GM12873 (cell line): Measurements from ENCODE around the gene TSPAN11.

ENCODE experiments used
- CTCF ChIP-seq: IDR thresholded peaks from 2 replicates; pipeline ENCODE4 v1.5.1; 2012; ENCODE audit warnings: low read depth, mild to moderate bottlenecking, moderate library complexity, low read length, control low read depth; ENCODE audit not compliant: insufficient read depth; ENCODE audit errors: missing control alignments

TSPAN11 gene

GRCh38 chr12:30979371-30980259, 53.1 kb downstream of the TSPAN11 start:
- TF ChIP-seq CTCF: no peak

GRCh38 chr12:30980955-30981662, 54.6 kb downstream of the TSPAN11 start:
- TF ChIP-seq CTCF: no peak

- no peak for TF ChIP-seq CTCF
These were observed 55.9 kb downstream of the TSPAN11 start for GRCh38 chr12:30982413-30982812.

- TF ChIP-seq CTCF: peak; percentile 87
These were observed 59.4 kb downstream of the TSPAN11 start for GRCh38 chr12:30985814-30986452.

GRCh38 chr12:30988086-30988485, 61.5 kb downstream of the TSPAN11 start:
- no peak for TF ChIP-seq CTCF

- no peak for TF ChIP-seq CTCF
These were observed 62.2 kb downstream of the TSPAN11 start for GRCh38 chr12:30988646-30989286.

GRCh38 chr12:30989754-30990153, 63.2 kb downstream of the TSPAN11 start:
- peak; percentile 51 for TF ChIP-seq CTCF
